Hepatic stellate cell (primary cell): Measurements from ENCODE around the gene CCDC146.
"Not testable (repeated sequence)": the region's sequence is repeated elsewhere in the genome, so short reads cannot be mapped to it uniquely, and the experiment has no call there.

ENCODE experiments used
- DNase-seq: peaks from one replicate; pipeline ENCODE4 v3.0.0; 2011; ENCODE audit warnings: low spot score

CCDC146 gene

GRCh38 chr7:77121860-77122681 lies at the start of gene CCDC146:
Gene CCDC146 (plus strand): TSS chr7:77122615. CDS start chr7:77167669, 45,054 bp downstream.
- DNase-seq, result peak; percentile 76

- DNase-seq, result not testable (repeated sequence)
Observed at GRCh38 chr7:77074786-77075396, 47.5 kb upstream of the CCDC146 start.

GRCh38 chr7:77077060-77077459 lies 45.4 kb upstream of the CCDC146 start:
- DNase-seq, result not testable (repeated sequence)

- not testable (repeated sequence) for DNase-seq
Observed at GRCh38 chr7:77079112-77079511, 43.3 kb upstream of the CCDC146 start.

GRCh38 chr7:77079624-77080023 lies 42.8 kb upstream of the CCDC146 start:
- DNase-seq, result not testable (repeated sequence)

- not testable (repeated sequence) for DNase-seq
Observed at GRCh38 chr7:77080236-77080635, 42.2 kb upstream of the CCDC146 start.

GRCh38 chr7:77082192-77082591 lies 40.2 kb upstream of the CCDC146 start:
- DNase-seq, result not testable (repeated sequence)

GRCh38 chr7:77092301-77092700 lies 30.1 kb upstream of the CCDC146 start:
- not testable (repeated sequence) for DNase-seq

- not testable (repeated sequence) for DNase-seq
Observed at GRCh38 chr7:77100501-77100900, 21.9 kb upstream of the CCDC146 start.

GRCh38 chr7:77101187-77101586 lies 21.2 kb upstream of the CCDC146 start:
- not testable (repeated sequence) for DNase-seq

GRCh38 chr7:77102671-77103070 lies 19.7 kb upstream of the CCDC146 start:
- DNase-seq, result not testable (repeated sequence)

- DNase-seq, result not testable (repeated sequence)
Observed at GRCh38 chr7:77105904-77106303, 16.5 kb upstream of the CCDC146 start.

GRCh38 chr7:77107659-77108058 lies 14.8 kb upstream of the CCDC146 start:
- not testable (repeated sequence) for DNase-seq

- DNase-seq, result not testable (repeated sequence)
Observed at GRCh38 chr7:77108362-77108761, 14.1 kb upstream of the CCDC146 start.

- not testable (repeated sequence) for DNase-seq
Observed at GRCh38 chr7:77112719-77113306, 9.6 kb upstream of the CCDC146 start.

GRCh38 chr7:77125486-77125885 lies 3.1 kb downstream of the CCDC146 start:
- not testable (repeated sequence) for DNase-seq

GRCh38 chr7:77127009-77127408 lies 4.6 kb downstream of the CCDC146 start:
- not testable (repeated sequence) for DNase-seq

- not testable (repeated sequence) for DNase-seq
Observed at GRCh38 chr7:77128582-77129410, 6.4 kb downstream of the CCDC146 start.

- DNase-seq, result not testable (repeated sequence)
Observed at GRCh38 chr7:77131781-77132180, 9.4 kb downstream of the CCDC146 start.

GRCh38 chr7:77138668-77139067 lies 16.3 kb downstream of the CCDC146 start:
- not testable (repeated sequence) for DNase-seq

- DNase-seq, result not testable (repeated sequence)
Observed at GRCh38 chr7:77140291-77140690, 17.9 kb downstream of the CCDC146 start.

- not testable (repeated sequence) for DNase-seq
Observed at GRCh38 chr7:77152232-77152631, 29.8 kb downstream of the CCDC146 start.
